Smooth muscle cell (in vitro differentiated cells): ENCODE measurements around the gene CCL19. TPM values are rescaled to one million over a fixed set of nuclear protein-coding genes. Genes with fewer than 3 reads are reported as not detected.
"Not testable (repeated sequence)": the region's sequence is repeated elsewhere in the genome, so short reads cannot be mapped to it uniquely, and the experiment has no call there.

Experiments used
- DNase-seq: peaks from one replicate; lab custom pipeline; 2025; ENCODE audit not compliant: unreplicated experiment; lab: John Stamatoyannopoulos, UW
- H2AFZ ChIP-seq: fragments of 200-600 bp; sonication (generic); 2 replicates; pipeline ENCODE4 v1.6.0; 2016; ENCODE audit warnings: antibody characterized with exemption, low read depth, mild to moderate bottlenecking
- H3F3A ChIP-seq: fragments of 200-600 bp; sonication (generic); 2 replicates; pipeline ENCODE4 v1.6.0; 2017; ENCODE audit warnings: antibody characterized with exemption, low read depth
- H3K27ac ChIP-seq: fragments of 200-600 bp; sonication (generic); 2 replicates; pipeline ENCODE4 v1.5.1; 2016; ENCODE audit warnings: low read depth, mild to moderate bottlenecking
- H3K27me3 ChIP-seq: fragments of 200-600 bp; sonication (generic); 2 replicates; pipeline ENCODE4 v1.6.1; 2016; ENCODE audit warnings: low read depth, mild to moderate bottlenecking
- H3K36me3 ChIP-seq: fragments of 200-600 bp; sonication (generic); 2 replicates; pipeline ENCODE4 v1.5.1; 2016; ENCODE audit warnings: low read depth
- H3K4me1 ChIP-seq: fragments of 200-600 bp; sonication (generic); 2 replicates; pipeline ENCODE4 v1.5.1; 2016; ENCODE audit warnings: low read depth
- H3K4me2 ChIP-seq: fragments of 200-600 bp; sonication (generic); 2 replicates; pipeline ENCODE4 v1.6.0; 2016; ENCODE audit warnings: mild to moderate bottlenecking
- H3K4me3 ChIP-seq: fragments of 200-600 bp; sonication (generic); 2 replicates; pipeline ENCODE4 v1.5.1; 2016; ENCODE audit warnings: mild to moderate bottlenecking
- H3K79me2 ChIP-seq: fragments of 200-600 bp; sonication (generic); 2 replicates; pipeline ENCODE4 v1.6.0; 2016; ENCODE audit warnings: low read depth, mild to moderate bottlenecking
- H3K9ac ChIP-seq: fragments of 200-600 bp; sonication (generic); 2 replicates; pipeline ENCODE4 v1.6.0; 2016; ENCODE audit warnings: low read depth
- H3K9me3 ChIP-seq: fragments of 200-600 bp; sonication (generic); replicated peaks from 2 replicates; pipeline ENCODE4 v1.5.1; 2016; ENCODE audit warnings: low read depth
- H4K20me1 ChIP-seq: fragments of 200-600 bp; sonication (generic); 2 replicates; pipeline ENCODE4 v1.6.0; 2016; ENCODE audit warnings: low read depth
- CTCF ChIP-seq: fragments of 200-600 bp; sonication (generic); IDR thresholded peaks from 2 replicates; pipeline ENCODE4 v1.5.1; 2017; ENCODE audit warnings: borderline replicate concordance, mild to moderate bottlenecking, antibody characterized with exemption; ENCODE audit not compliant: insufficient read depth, poor library complexity, severe bottlenecking
- WGBS: methylation state at CpG from one replicate; pipeline ENCODE4 v1.1.7; 2016; ENCODE audit warnings: low lambda C conversion rate; 5-methylcytosine and 5-hydroxymethylcytosine counted together
- polyA plus RNA-seq: library from polyadenylated mRNA; unstranded; fragments of >200 nt; fragmentation: Nextera tagmentation; extraction: Ambion mirVana; gene quantifications from 2 replicates; pipeline ENCODE4 v1.2.1, GENCODE V29; 2016
- total RNA-seq: library from RNA; depleted of rRNA; stranded (reverse); fragments of >200 nt; gene quantifications from 2 replicates; pipeline ENCODE4 v1.2.3, GENCODE V29; 2014

CCL19 gene
- total RNA-seq = not detected in 2 replicates
- polyA plus RNA-seq = not detected in 2 replicates

DNA sequence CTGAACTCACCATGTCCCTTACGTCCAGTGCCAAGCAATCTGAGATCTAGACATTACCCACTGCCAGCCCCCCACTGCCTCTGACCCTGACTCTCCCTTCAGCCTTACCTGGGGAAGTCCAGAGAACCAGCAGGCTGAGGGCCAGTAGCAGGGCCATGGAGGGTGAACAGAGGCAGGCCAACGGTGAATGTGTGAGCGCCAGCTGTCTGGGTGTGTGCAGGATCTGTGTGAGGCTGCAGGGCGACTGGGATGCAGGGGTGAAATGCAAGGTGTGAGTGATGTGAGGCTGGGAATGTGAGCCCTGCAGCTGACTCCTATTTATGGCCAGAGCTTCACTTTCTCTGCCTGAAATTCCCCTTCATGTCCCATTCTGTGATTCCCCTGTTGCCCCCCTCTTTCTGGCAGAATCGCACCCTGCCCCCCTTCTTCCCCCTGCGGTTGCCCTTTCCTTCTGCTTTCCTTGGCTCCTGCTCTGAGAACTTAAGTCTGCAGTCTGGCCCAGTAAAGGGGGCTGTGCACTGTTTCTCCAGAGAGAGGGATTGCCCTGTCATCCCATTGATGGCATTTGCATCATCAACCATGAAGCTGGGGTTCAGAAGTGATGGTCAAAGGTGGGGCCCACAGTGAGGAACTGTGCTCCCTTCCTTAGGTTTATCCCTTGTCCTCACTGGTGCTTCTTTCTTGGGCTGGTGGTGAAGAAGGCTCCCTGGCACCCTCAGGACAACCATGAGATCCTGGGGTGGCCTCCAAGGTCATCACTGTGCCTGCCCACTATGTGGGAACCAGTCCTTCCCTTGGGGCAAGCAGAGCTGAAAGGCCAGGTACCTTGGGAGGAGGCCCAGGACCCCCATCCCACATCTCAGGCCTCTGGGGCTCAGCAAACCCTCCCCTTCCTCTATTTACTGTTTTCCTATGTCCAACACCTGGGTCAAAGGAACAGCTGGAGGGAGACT, at the start of gene CCL19:
Gene CCL19, minus strand, starts transcription at position 294 of the 953 bp plus-strand sequence. Its CDS starts 137 bp downstream, at position 157.
- H4K20me1 ChIP-seq = no peaks in the 10 kb centered on the region
- no peaks in the 10 kb centered on the region for H3K79me2 ChIP-seq
- no peak within 1 kb of the TSS for H3K4me2 ChIP-seq
- no peak within 1 kb of the TSS for H3K27ac ChIP-seq
- H3K9ac ChIP-seq = no peak within 1 kb of the TSS
- H3K4me3 ChIP-seq = no peak within 1 kb of the TSS
- H3K27me3 ChIP-seq = no peaks in the 10 kb centered on the region
- no peak for DNase-seq
- no peak within 1 kb of the TSS for H2AFZ ChIP-seq
- 93% methylated on average over 6 of the region's 6 CpGs for WGBS
- H3F3A ChIP-seq = no peaks in the 10 kb centered on the region
- H3K36me3 ChIP-seq = no peaks in the 10 kb centered on the region
- no peaks in the 10 kb centered on the region for H3K9me3 ChIP-seq
- TF ChIP-seq CTCF = no peak
- no peaks in the 10 kb centered on the region for H3K4me1 ChIP-seq

DNA sequence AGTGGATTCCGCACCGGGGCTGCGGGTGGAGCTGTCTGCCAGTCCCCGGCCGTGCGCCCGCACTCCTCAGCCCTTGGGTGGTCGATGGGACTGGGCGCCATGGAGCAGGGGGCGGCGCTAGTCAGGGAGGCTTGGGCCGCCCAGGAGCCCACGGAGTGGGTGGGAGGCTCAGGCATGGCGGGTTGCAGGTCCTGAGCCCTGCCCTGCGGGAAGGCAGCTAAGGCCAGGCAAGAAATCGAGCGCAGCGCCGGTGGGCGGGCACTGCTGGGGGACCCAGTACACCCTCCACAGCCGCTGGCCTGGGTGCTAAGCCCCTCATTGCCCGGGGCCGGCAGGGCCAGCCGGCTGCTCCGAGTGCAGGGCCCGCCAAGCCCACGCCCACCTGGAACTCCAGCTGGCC, 49.1 kb upstream of the CCL19 start:
- H3K9ac ChIP-seq, DNase-seq, H3K4me3 ChIP-seq, H3F3A ChIP-seq, H3K4me2 ChIP-seq, H3K36me3 ChIP-seq, H3K79me2 ChIP-seq, H4K20me1 ChIP-seq, H2AFZ ChIP-seq, H3K4me1 ChIP-seq, H3K9me3 ChIP-seq, H3K27me3 ChIP-seq, H3K27ac ChIP-seq: not testable (repeated sequence)
- WGBS = 96% methylated on average over 19 of the region's 27 CpGs

GRCh38 chr9:34737677-34738260, 46.7 kb upstream of the CCL19 start:
- 41% methylated on average over 6 of the region's 6 CpGs for WGBS
- no peaks in the 10 kb centered on the region for H4K20me1 ChIP-seq
- no peak overlapping the region for H3K9ac ChIP-seq
- no peak overlapping the region for H3K4me2 ChIP-seq
- no peak overlapping the region for H3K27ac ChIP-seq
- H3K4me1 ChIP-seq = no peaks in the 10 kb centered on the region
- no peak overlapping the region for H3K4me3 ChIP-seq
- no peaks in the 10 kb centered on the region for H3F3A ChIP-seq
- H3K36me3 ChIP-seq = no peaks in the 10 kb centered on the region
- no peaks in the 10 kb centered on the region for H3K9me3 ChIP-seq
- H3K27me3 ChIP-seq = no peaks in the 10 kb centered on the region
- no peaks in the 10 kb centered on the region for H3K79me2 ChIP-seq
- no peak for TF ChIP-seq CTCF
- no peak for DNase-seq
- H2AFZ ChIP-seq = no peak overlapping the region

DNA sequence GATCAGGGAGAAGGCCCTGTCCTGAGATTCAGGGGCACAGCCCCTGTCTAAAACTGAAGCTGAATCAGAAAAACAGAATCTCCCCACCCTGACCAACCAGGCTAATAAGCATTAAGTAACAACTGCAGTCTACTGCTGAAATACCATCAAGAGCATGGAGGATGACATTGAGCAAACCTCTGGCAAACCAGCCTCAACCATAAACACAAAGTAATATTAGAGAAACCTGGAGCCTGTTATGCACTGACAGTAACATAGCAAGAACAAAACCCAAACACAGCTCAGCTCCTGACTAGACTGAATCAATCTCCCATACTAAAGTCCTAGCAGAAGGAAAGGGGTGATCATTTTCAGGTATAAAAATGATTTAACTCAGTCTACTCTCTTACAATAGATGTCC, 43.6 kb upstream of the CCL19 start:
- Histone ChIP-seq H3K4me1 (no peaks in the 10 kb centered on the region), H3K27ac (no peak overlapping the region)

More for the DNA sequence above, 43.6 kb upstream of the CCL19 start:
- H3K4me2 ChIP-seq = no peak overlapping the region
- no peak for TF ChIP-seq CTCF
- H3K27me3 ChIP-seq = no peaks in the 10 kb centered on the region
- H3K9ac ChIP-seq = no peak overlapping the region
- no peaks in the 10 kb centered on the region for H4K20me1 ChIP-seq
- no peaks in the 10 kb centered on the region for H3K79me2 ChIP-seq
- no peak for DNase-seq
- no peak overlapping the region for H3K4me3 ChIP-seq
- no peaks in the 10 kb centered on the region for H3K36me3 ChIP-seq
- no peaks in the 10 kb centered on the region for H3F3A ChIP-seq
- H2AFZ ChIP-seq = no peak overlapping the region
- no peaks in the 10 kb centered on the region for H3K9me3 ChIP-seq
